22Rv1 (cell line): ENCODE data around the gene TTLL6.
A peak's percentile ranks its signal among the peaks of the same experiment; 100 is the strongest.

Experiments
- ZFX ChIP-seq: fragments of 450-650 bp; IDR thresholded peaks from 2 replicates; pipeline ENCODE4 v1.6.1; 2017; ENCODE audit warnings: antibody characterized with exemption, borderline replicate concordance
- TF ChIP-seq, protein P1 (sequence below): fragments of 450-650 bp; IDR thresholded peaks from 2 replicates; pipeline ENCODE4 v1.5.1; 2017; ENCODE audit warnings: mild to moderate bottlenecking

DNA sequence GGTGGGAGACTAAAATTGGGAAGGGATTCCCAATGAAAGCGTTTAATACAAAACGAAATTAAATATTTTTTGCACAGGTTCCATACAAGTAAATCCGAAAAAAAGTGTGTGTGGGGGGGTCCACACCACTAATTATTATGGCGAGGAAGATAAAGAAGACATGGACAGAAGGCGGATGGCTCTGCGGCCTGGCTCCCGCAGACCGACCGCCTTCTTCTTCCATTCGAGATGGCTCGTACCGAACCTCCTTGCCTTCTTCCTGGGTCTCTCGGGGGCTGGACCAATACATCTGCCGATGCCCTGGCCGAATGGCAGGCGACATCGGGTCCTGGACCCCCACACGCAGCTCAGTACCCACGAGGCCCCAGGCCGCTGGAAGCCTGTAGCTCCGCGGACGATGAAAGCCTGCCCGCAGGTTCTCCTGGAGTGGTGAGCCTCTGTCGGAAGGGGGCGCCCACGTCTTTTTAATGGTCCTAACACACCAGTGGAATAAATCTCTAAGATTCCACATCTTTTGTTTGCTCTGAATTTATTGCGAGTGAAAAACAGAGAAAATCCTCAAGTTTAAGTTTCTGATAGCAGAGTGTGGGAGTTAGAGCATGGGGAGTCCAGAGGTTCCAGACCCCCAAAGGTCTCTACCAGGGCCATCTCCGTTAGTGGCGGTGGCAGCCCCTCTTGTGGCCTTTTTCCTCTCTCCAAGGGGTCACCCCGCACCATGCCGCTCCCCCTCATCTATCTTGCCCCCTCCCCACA, 92.6 kb downstream of the TTLL6 start:
- TF ChIP-seq, protein P1, sequence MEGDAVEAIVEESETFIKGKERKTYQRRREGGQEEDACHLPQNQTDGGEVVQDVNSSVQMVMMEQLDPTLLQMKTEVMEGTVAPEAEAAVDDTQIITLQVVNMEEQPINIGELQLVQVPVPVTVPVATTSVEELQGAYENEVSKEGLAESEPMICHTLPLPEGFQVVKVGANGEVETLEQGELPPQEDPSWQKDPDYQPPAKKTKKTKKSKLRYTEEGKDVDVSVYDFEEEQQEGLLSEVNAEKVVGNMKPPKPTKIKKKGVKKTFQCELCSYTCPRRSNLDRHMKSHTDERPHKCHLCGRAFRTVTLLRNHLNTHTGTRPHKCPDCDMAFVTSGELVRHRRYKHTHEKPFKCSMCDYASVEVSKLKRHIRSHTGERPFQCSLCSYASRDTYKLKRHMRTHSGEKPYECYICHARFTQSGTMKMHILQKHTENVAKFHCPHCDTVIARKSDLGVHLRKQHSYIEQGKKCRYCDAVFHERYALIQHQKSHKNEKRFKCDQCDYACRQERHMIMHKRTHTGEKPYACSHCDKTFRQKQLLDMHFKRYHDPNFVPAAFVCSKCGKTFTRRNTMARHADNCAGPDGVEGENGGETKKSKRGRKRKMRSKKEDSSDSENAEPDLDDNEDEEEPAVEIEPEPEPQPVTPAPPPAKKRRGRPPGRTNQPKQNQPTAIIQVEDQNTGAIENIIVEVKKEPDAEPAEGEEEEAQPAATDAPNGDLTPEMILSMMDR: peak; percentile 86
- TF ChIP-seq ZFX: no peak
